OCI-LY1 (cell line): ENCODE data around the gene SLC35D2.

ENCODE experiments used
- H2AFZ ChIP-seq: fragments of 200-600 bp; sonication (generic), shearing (Covaris generic); 2 replicates; pipeline ENCODE4 v1.6.0; 2014; ENCODE audit warnings: antibody characterized with exemption, mild to moderate bottlenecking, low read length
- H3F3A ChIP-seq: fragments of 200-600 bp; sonication (generic), shearing (Covaris generic); 2 replicates; pipeline ENCODE4 v1.6.0; 2014; ENCODE audit warnings: mild to moderate bottlenecking, antibody characterized with exemption, low read length, moderate library complexity; ENCODE audit not compliant: insufficient read depth
- H3K27ac ChIP-seq: fragments of 200-600 bp; sonication (generic); 2 replicates; pipeline ENCODE4 v1.5.1; 2014; ENCODE audit warnings: low read length, mixed run types, mild to moderate bottlenecking, low read depth; ENCODE audit not compliant: poor library complexity, severe bottlenecking
- H3K27me3 ChIP-seq: fragments of 200-600 bp; sonication (generic); 2 replicates; pipeline ENCODE4 v1.6.0; 2014; ENCODE audit warnings: antibody characterized with exemption, mild to moderate bottlenecking, low read length, moderate library complexity; ENCODE audit not compliant: insufficient read depth
- H3K36me3 ChIP-seq: fragments of 200-600 bp; sonication (generic); 2 replicates; pipeline ENCODE4 v1.6.1; 2014; ENCODE audit warnings: mild to moderate bottlenecking, antibody characterized with exemption, low read length, moderate library complexity, mixed read lengths; ENCODE audit not compliant: insufficient read depth
- H3K4me1 ChIP-seq: fragments of 200-600 bp; sonication (generic); 2 replicates; pipeline ENCODE4 v1.5.1; 2014; ENCODE audit warnings: mild to moderate bottlenecking, low read length, moderate library complexity; ENCODE audit not compliant: insufficient read depth, severe bottlenecking
- H3K4me2 ChIP-seq: fragments of 200-600 bp; sonication (generic), shearing (Covaris generic); 2 replicates; pipeline ENCODE4 v1.6.1; 2014; ENCODE audit warnings: low read length
- H3K4me3 ChIP-seq: fragments of 200-600 bp; sonication (generic); 2 replicates; pipeline ENCODE4 v1.5.1; 2014; ENCODE audit warnings: low read length, low read depth, mild to moderate bottlenecking, mixed read lengths; ENCODE audit not compliant: poor library complexity, severe bottlenecking
- H3K79me2 ChIP-seq: fragments of 200-600 bp; shearing (Covaris generic); 2 replicates; pipeline ENCODE4 v1.6.1; 2016; ENCODE audit warnings: mixed run types, low read length, mixed read lengths; ENCODE audit not compliant: insufficient read depth
- H3K9ac ChIP-seq: fragments of 200-600 bp; sonication (generic), shearing (Covaris generic); 2 replicates; pipeline ENCODE4 v1.6.1; 2014; ENCODE audit warnings: mild to moderate bottlenecking, low read length, mixed read lengths
- H3K9me2 ChIP-seq: fragments of 200-600 bp; sonication (generic), shearing (Covaris generic); 2 replicates; pipeline ENCODE4 v1.6.1; 2014; ENCODE audit warnings: low read depth, mild to moderate bottlenecking, low read length, mixed read lengths
- H3K9me3 ChIP-seq: fragments of 200-600 bp; shearing (Covaris generic); 2 replicates; pipeline ENCODE4 v1.6.1; 2014; ENCODE audit warnings: low read length, mixed read lengths
- H4K20me1 ChIP-seq: fragments of 200-600 bp; sonication (generic), shearing (Covaris generic); 2 replicates; pipeline ENCODE4 v1.6.0; 2016; ENCODE audit warnings: mild to moderate bottlenecking, low read length; ENCODE audit not compliant: insufficient read depth
- CTCF ChIP-seq: fragments of 200-600 bp; sonication (generic), shearing (Covaris generic); IDR thresholded peaks from 2 replicates; pipeline ENCODE4 v1.5.1; 2017; ENCODE audit warnings: mild to moderate bottlenecking, antibody characterized with exemption, low read length, moderate library complexity, mixed read lengths
- EZH2 ChIP-seq: fragments of 200-600 bp; sonication (generic), shearing (Covaris generic); IDR thresholded peaks from 2 replicates; pipeline ENCODE4 v1.8.0; 2017; ENCODE audit warnings: borderline replicate concordance, mixed run types, mild to moderate bottlenecking, antibody characterized with exemption, low read length, moderate library complexity, mixed read lengths

The SLC35D2 gene

GRCh38 chr9:96294159-96294545 lies 89.4 kb downstream of the SLC35D2 start:
- H3K36me3 ChIP-seq: no peaks in the 10 kb centered on the region
- H3F3A ChIP-seq: no peaks in the 10 kb centered on the region
- H3K27ac ChIP-seq: no peak overlapping the region
- no peaks in the 10 kb centered on the region for H3K79me2 ChIP-seq
- H3K9me3 ChIP-seq: no peaks in the 10 kb centered on the region
- H2AFZ ChIP-seq: no peak overlapping the region
- H3K9ac ChIP-seq: no peak overlapping the region
- no peaks in the 10 kb centered on the region for H4K20me1 ChIP-seq
- no peak overlapping the region for H3K4me2 ChIP-seq
- H3K9me2 ChIP-seq: no peaks in the 10 kb centered on the region
- H3K4me3 ChIP-seq: no peak overlapping the region
- TF ChIP-seq EZH2 (no peak), CTCF (no peak)
- H3K27me3 ChIP-seq: no peaks in the 10 kb centered on the region
- no peaks in the 10 kb centered on the region for H3K4me1 ChIP-seq

DNA sequence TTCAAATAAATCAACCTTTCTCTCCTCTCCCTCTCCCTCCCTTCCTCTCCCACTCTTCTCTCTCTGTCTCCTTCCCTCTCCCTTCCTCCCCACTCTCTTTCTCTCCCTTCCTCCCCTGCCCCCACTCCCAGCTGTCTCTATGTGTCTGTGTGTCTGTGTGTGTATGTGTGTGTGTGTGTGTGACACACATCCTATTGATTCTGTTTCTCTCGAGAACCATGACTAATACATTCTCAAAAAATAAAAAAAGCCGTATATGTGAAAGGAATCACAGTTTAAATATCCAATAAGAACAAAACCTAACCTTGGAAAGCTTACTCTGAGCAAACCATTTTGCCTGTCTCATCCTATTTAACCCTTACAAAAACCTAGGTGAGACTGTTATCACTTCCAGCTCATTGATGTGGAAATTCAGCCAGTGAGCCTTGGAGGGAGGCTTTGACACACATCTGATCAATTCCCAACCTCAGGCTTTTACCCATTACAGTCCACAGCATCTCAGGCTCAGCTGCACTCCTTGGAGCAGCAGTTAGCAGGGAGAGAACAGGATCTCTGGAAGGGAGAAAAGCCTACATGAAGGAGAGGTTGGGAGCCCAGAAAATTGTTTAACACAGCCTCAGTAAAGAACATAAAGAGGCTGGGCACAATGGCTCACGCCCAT lies 89.9 kb downstream of the SLC35D2 start:
- H4K20me1 ChIP-seq: no peaks in the 10 kb centered on the region
- no peak overlapping the region for H3K4me3 ChIP-seq
- H3K27ac ChIP-seq: no peak overlapping the region
- no peak for TF ChIP-seq EZH2
- no peak for TF ChIP-seq CTCF
- no peak overlapping the region for H3K9ac ChIP-seq
- H3K27me3 ChIP-seq: no peaks in the 10 kb centered on the region
- H3K36me3 ChIP-seq: no peaks in the 10 kb centered on the region
- no peaks in the 10 kb centered on the region for H3F3A ChIP-seq
- no peaks in the 10 kb centered on the region for H3K79me2 ChIP-seq
- no peaks in the 10 kb centered on the region for H3K4me1 ChIP-seq
- H3K9me2 ChIP-seq: no peaks in the 10 kb centered on the region
- H3K9me3 ChIP-seq: no peaks in the 10 kb centered on the region
- no peak overlapping the region for H2AFZ ChIP-seq
- H3K4me2 ChIP-seq: no peak overlapping the region

- H3K79me2 ChIP-seq: no peaks in the 10 kb centered on the region
- no peaks in the 10 kb centered on the region for H3K27me3 ChIP-seq
- H3K4me2 ChIP-seq: no peak overlapping the region
- H3K9me2 ChIP-seq: no peaks in the 10 kb centered on the region
- H3K9ac ChIP-seq: no peak overlapping the region
- TF ChIP-seq CTCF: no peak
- TF ChIP-seq EZH2: no peak
- H3K9me3 ChIP-seq: no peaks in the 10 kb centered on the region
- no peaks in the 10 kb centered on the region for H3K36me3 ChIP-seq
- H3K4me1 ChIP-seq: no peaks in the 10 kb centered on the region
- H2AFZ ChIP-seq: no peak overlapping the region
- no peak overlapping the region for H3K27ac ChIP-seq
- no peaks in the 10 kb centered on the region for H3F3A ChIP-seq
- no peaks in the 10 kb centered on the region for H4K20me1 ChIP-seq
- no peak overlapping the region for H3K4me3 ChIP-seq
Observed at GRCh38 chr9:96289392-96289791, 94.1 kb downstream of the SLC35D2 start.
